Measurements from ENCODE around the gene SEMA6A. TPM values are rescaled to one million over a fixed set of nuclear protein-coding genes. Genes with fewer than 3 reads are reported as not detected.

SEMA6A gene
- under 1 TPM in 2 of 3 donors, not detected in 1; 0.19 to 0.80 TPM for polyA plus RNA-seq

- H3K27ac Mint-ChIP-seq = no peak within 1 kb of the TSS
- peaks cover 20 to 34% (median 31%) of the 10 kb centered on the region in 3 donors for H3K27me3 Mint-ChIP-seq (ENCODE audit: low read depth in 3 of 3)
- peak within 1 kb of the TSS; percentile 10 to 75 (median 53) for H3K4me3 Mint-ChIP-seq
- peaks cover 0 to 5% (median 1%) of the 10 kb centered on the region in 6 donors for H3K9me3 Mint-ChIP-seq
- H3K36me3 Mint-ChIP-seq = no peaks in the 10 kb centered on the region
- peaks cover 7 to 14% of the 10 kb centered on the region in 2 donors for H3K4me1 Mint-ChIP-seq
- DNase-seq = no peak
These were observed at the start of gene SEMA6A for GRCh38 chr5:116574367-116575325. Gene SEMA6A, minus strand, starts transcription at chr5:116574823. Its CDS starts 69,879 bp downstream, at chr5:116504944.

- no peak overlapping the region for H3K4me3 Mint-ChIP-seq
- peaks cover 0 to 5% (median 0%) of the 10 kb centered on the region in 6 donors for H3K9me3 Mint-ChIP-seq
- no peaks in the 10 kb centered on the region for H3K36me3 Mint-ChIP-seq
These were observed 47.9 kb upstream of the SEMA6A start for GRCh38 chr5:116622375-116623050.

GRCh38 chr5:116621599-116621998 is 47.0 kb upstream of the SEMA6A start:
- no peak for DNase-seq

More at GRCh38 chr5:116622375-116623050, 47.9 kb upstream of the SEMA6A start:
- Mint-ChIP-seq H3K27ac (no peak overlapping the region), H3K27me3 (ENCODE audit: low read depth in 3 of 3) (peaks cover 0 to 3% (median 0%) of the 10 kb centered on the region in 3 donors), H3K4me1 (no peaks in the 10 kb centered on the region)
- no peak for DNase-seq

GRCh38 chr5:116616876-116617275 is 42.3 kb upstream of the SEMA6A start:
- Mint-ChIP-seq H3K4me3 (no peak overlapping the region), H3K27me3 (ENCODE audit: low read depth in 3 of 3) (peaks cover 3 to 5% (median 3%) of the 10 kb centered on the region in 3 donors), H3K36me3 (no peaks in the 10 kb centered on the region), H3K27ac (no peak overlapping the region), H3K9me3 (peaks cover 0 to 5% (median 0%) of the 10 kb centered on the region in 6 donors), H3K4me1 (no peaks in the 10 kb centered on the region)
- no peak for DNase-seq

More at GRCh38 chr5:116621599-116621998, 47.0 kb upstream of the SEMA6A start:
- no peaks in the 10 kb centered on the region for H3K36me3 Mint-ChIP-seq
- H3K27me3 Mint-ChIP-seq (ENCODE audit: low read depth in 3 of 3) = peaks cover 0 to 3% (median 0%) of the 10 kb centered on the region in 3 donors
- no peak overlapping the region for H3K27ac Mint-ChIP-seq
- peaks cover 0 to 5% (median 0%) of the 10 kb centered on the region in 6 donors for H3K9me3 Mint-ChIP-seq
- H3K4me1 Mint-ChIP-seq = no peaks in the 10 kb centered on the region
- no peak overlapping the region for H3K4me3 Mint-ChIP-seq

- Mint-ChIP-seq H3K27me3 (ENCODE audit: low read depth in 3 of 3) (peaks cover 2 to 5% (median 3%) of the 10 kb centered on the region in 3 donors), H3K4me3 (no peak overlapping the region), H3K4me1 (no peaks in the 10 kb centered on the region), H3K9me3 (peaks cover 0 to 5% (median 0%) of the 10 kb centered on the region in 6 donors), H3K27ac (no peak overlapping the region), H3K36me3 (no peaks in the 10 kb centered on the region)
- no peak for DNase-seq
These were observed 39.9 kb upstream of the SEMA6A start for GRCh38 chr5:116614603-116614920.

- Mint-ChIP-seq H3K36me3 (no peaks in the 10 kb centered on the region), H3K27ac (no peak overlapping the region), H3K4me1 (no peaks in the 10 kb centered on the region), H3K4me3 (no peak overlapping the region), H3K9me3 (peaks cover 0 to 5% (median 0%) of the 10 kb centered on the region in 6 donors), H3K27me3 (ENCODE audit: low read depth in 3 of 3) (peaks cover 0 to 5% (median 3%) of the 10 kb centered on the region in 3 donors)
- no peak for DNase-seq
These were observed 38.8 kb upstream of the SEMA6A start for GRCh38 chr5:116613445-116613844.

GRCh38 chr5:116612431-116612830 is 37.8 kb upstream of the SEMA6A start:
- H3K4me3 Mint-ChIP-seq = no peak overlapping the region
- peaks cover 0 to 5% (median 0%) of the 10 kb centered on the region in 6 donors for H3K9me3 Mint-ChIP-seq
- peaks cover 0 to 5% (median 3%) of the 10 kb centered on the region in 3 donors for H3K27me3 Mint-ChIP-seq (ENCODE audit: low read depth in 3 of 3)
- H3K4me1 Mint-ChIP-seq = no peaks in the 10 kb centered on the region
- no peak for DNase-seq
- no peak overlapping the region for H3K27ac Mint-ChIP-seq
- H3K36me3 Mint-ChIP-seq = no peaks in the 10 kb centered on the region

- no peak overlapping the region for H3K4me3 Mint-ChIP-seq
- no peaks in the 10 kb centered on the region for H3K36me3 Mint-ChIP-seq
- no peaks in the 10 kb centered on the region for H3K4me1 Mint-ChIP-seq
- peaks cover 0 to 3% (median 0%) of the 10 kb centered on the region in 6 donors for H3K9me3 Mint-ChIP-seq
- H3K27me3 Mint-ChIP-seq (ENCODE audit: low read depth in 3 of 3) = peaks cover 0 to 1% (median 0%) of the 10 kb centered on the region in 3 donors
- no peak for DNase-seq
- no peak overlapping the region for H3K27ac Mint-ChIP-seq
These were observed 30.9 kb upstream of the SEMA6A start for GRCh38 chr5:116605310-116606070.

- H3K4me3 Mint-ChIP-seq = no peak overlapping the region
- H3K27ac Mint-ChIP-seq = no peak overlapping the region
- H3K36me3 Mint-ChIP-seq = no peaks in the 10 kb centered on the region
- peaks cover 0 to 3% (median 0%) of the 10 kb centered on the region in 6 donors for H3K9me3 Mint-ChIP-seq
- H3K27me3 Mint-ChIP-seq (ENCODE audit: low read depth in 3 of 3) = peaks cover 0 to 2% (median 0%) of the 10 kb centered on the region in 3 donors
- H3K4me1 Mint-ChIP-seq = no peaks in the 10 kb centered on the region
- DNase-seq = no peak
These were observed 30.2 kb upstream of the SEMA6A start for GRCh38 chr5:116604805-116605204.

- Mint-ChIP-seq H3K27ac (no peak overlapping the region), H3K4me1 (no peaks in the 10 kb centered on the region), H3K4me3 (no peak overlapping the region), H3K9me3 (peaks cover 0 to 3% (median 0%) of the 10 kb centered on the region in 6 donors), H3K36me3 (no peaks in the 10 kb centered on the region), H3K27me3 (ENCODE audit: low read depth in 3 of 3) (peaks cover 0 to 2% (median 0%) of the 10 kb centered on the region in 3 donors)
- no peak for DNase-seq
These were observed 26.3 kb upstream of the SEMA6A start for GRCh38 chr5:116600876-116601275.

GRCh38 chr5:116598911-116599310 is 24.3 kb upstream of the SEMA6A start:
- no peaks in the 10 kb centered on the region for H3K36me3 Mint-ChIP-seq
- no peak overlapping the region for H3K27ac Mint-ChIP-seq

GRCh38 chr5:116595498-116595897 is 20.9 kb upstream of the SEMA6A start:
- no peak for DNase-seq
- Mint-ChIP-seq H3K27me3 (ENCODE audit: low read depth in 3 of 3) (peaks cover 0 to 2% (median 0%) of the 10 kb centered on the region in 3 donors), H3K4me1 (no peaks in the 10 kb centered on the region), H3K4me3 (no peak overlapping the region), H3K27ac (no peak overlapping the region), H3K36me3 (no peaks in the 10 kb centered on the region), H3K9me3 (peaks cover 0 to 7% (median under 1%) of the 10 kb centered on the region in 6 donors)

More at GRCh38 chr5:116598911-116599310, 24.3 kb upstream of the SEMA6A start:
- Mint-ChIP-seq H3K4me1 (no peaks in the 10 kb centered on the region), H3K27me3 (ENCODE audit: low read depth in 3 of 3) (peaks cover 0 to 2% (median 0%) of the 10 kb centered on the region in 3 donors), H3K4me3 (no peak overlapping the region), H3K9me3 (peaks cover 0 to 3% (median 0%) of the 10 kb centered on the region in 6 donors)
- no peak for DNase-seq

- no peak for DNase-seq
- Mint-ChIP-seq H3K4me1 (no peaks in the 10 kb centered on the region), H3K4me3 (no peak overlapping the region), H3K27me3 (ENCODE audit: low read depth in 3 of 3) (peaks cover 0 to 1% (median 0%) of the 10 kb centered on the region in 3 donors), H3K27ac (no peak overlapping the region), H3K36me3 (no peaks in the 10 kb centered on the region), H3K9me3 (peaks cover 0 to 7% (median under 1%) of the 10 kb centered on the region in 6 donors)
These were observed 18.7 kb upstream of the SEMA6A start for GRCh38 chr5:116593340-116593739.
